Suprapubic skin (tissue), 4 donors: ENCODE measurements around the gene CASP14. TPM values are rescaled to one million over a fixed set of nuclear protein-coding genes. Genes with fewer than 3 reads are reported as not detected.
A peak's percentile ranks its signal among the peaks of the same experiment; 100 is the strongest.

ENCODE experiments used
- DNase-seq, 2 donors: peaks; one replicate each; pipeline ENCODE4 v3.0.0-alpha.2; 2019; ENCODE audit warnings: low spot score in 2 of 2
- H3K27ac ChIP-seq: fragments of 200-600 bp; sonication (generic); one replicate; pipeline ENCODE4 v1.5.1; 2019
- H3K27me3 ChIP-seq: fragments of 200-600 bp; sonication (generic); one replicate; pipeline ENCODE4 v1.5.1; 2019
- H3K36me3 ChIP-seq: fragments of 200-600 bp; sonication (generic); one replicate; pipeline ENCODE4 v1.5.1; 2019
- H3K4me1 ChIP-seq: fragments of 200-600 bp; sonication (generic); one replicate; pipeline ENCODE4 v1.5.1; 2019
- H3K4me3 ChIP-seq: fragments of 200-600 bp; sonication (generic); one replicate; pipeline ENCODE4 v1.5.1; 2019; ENCODE audit warnings: mild to moderate bottlenecking
- H3K9me3 ChIP-seq: fragments of 200-600 bp; sonication (generic); one replicate; pipeline ENCODE4 v1.5.1; 2019
- EP300 ChIP-seq: sonication (generic); formaldehyde crosslinking; IDR thresholded peaks from one replicate; pipeline ENCODE4 v1.6.1; 2017; ENCODE audit warnings: antibody characterized with exemption
- POLR2A ChIP-seq, 2 donors: fragments of 450-650 bp; IDR thresholded peaks; one replicate each; pipeline ENCODE4 v1.6.1; 2017; ENCODE audit warnings: antibody characterized with exemption in 2 of 2, mild to moderate bottlenecking in 2 of 2, moderate library complexity in 2 of 2
- POLR2AphosphoS5 ChIP-seq, 3 donors: sonication (generic); formaldehyde crosslinking; IDR thresholded peaks; one replicate each; pipeline ENCODE4 v1.6.1; 2017; ENCODE audit warnings: antibody characterized with exemption in 3 of 3
- WGBS: methylation state at CpG from one replicate; pipeline ENCODE4 v1.1.5; 2018; 5-methylcytosine and 5-hydroxymethylcytosine counted together
- total RNA-seq, 4 donors: library from RNA; depleted of rRNA; stranded (reverse); fragments of >200 nt; gene quantifications; one replicate each; pipeline ENCODE4 v1.1.0, GENCODE V29; 2016
- TF ChIP-seq, protein P1 (sequence below), 2 donors: fragments of 200-600 bp in 1 of 2; fragments of 450-650 bp in 1 of 2; sonication (generic) in 1 of 2; IDR thresholded peaks; one replicate each; pipeline ENCODE4 v1.5.1; 2016 to 2019; ENCODE audit warnings: antibody characterized with exemption in 2 of 2, mild to moderate bottlenecking in 1 of 2, moderate library complexity in 1 of 2

The CASP14 gene
- total RNA-seq, 4 donors from 2014 or later: 123 to 363 (median 254) TPM

DNA sequence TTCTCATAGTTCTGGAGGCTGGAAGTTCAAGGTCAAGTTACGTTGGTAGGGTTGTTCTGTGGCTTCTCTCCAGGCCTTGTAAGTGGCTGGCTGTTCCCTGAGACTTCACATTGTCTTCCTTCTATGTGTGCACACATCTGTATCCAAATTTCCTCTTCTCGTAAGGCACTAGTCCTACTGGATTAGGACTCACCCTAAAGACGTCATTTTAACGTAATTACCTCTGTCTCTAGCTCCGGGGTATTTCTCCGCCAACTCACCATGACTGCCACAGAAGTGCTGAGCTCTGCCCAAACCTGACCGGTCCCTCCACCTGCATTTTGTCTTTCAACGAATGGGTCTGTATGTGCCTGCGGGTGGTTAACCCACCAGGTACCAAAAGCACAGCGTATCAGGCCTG is 49.2 kb downstream of the CASP14 start:
- TF ChIP-seq, protein P1, sequence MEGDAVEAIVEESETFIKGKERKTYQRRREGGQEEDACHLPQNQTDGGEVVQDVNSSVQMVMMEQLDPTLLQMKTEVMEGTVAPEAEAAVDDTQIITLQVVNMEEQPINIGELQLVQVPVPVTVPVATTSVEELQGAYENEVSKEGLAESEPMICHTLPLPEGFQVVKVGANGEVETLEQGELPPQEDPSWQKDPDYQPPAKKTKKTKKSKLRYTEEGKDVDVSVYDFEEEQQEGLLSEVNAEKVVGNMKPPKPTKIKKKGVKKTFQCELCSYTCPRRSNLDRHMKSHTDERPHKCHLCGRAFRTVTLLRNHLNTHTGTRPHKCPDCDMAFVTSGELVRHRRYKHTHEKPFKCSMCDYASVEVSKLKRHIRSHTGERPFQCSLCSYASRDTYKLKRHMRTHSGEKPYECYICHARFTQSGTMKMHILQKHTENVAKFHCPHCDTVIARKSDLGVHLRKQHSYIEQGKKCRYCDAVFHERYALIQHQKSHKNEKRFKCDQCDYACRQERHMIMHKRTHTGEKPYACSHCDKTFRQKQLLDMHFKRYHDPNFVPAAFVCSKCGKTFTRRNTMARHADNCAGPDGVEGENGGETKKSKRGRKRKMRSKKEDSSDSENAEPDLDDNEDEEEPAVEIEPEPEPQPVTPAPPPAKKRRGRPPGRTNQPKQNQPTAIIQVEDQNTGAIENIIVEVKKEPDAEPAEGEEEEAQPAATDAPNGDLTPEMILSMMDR (IDR thresholded peaks at IDR 0.05): no peak
- TF ChIP-seq EP300: no peak
- TF ChIP-seq POLR2A (IDR thresholded peaks at IDR 0.05): no peak
- TF ChIP-seq POLR2AphosphoS5 (IDR thresholded peaks at IDR 0.05): no peak
- Histone ChIP-seq H3K4me1 (no peaks in the 10 kb centered on the region), H3K27ac (no peak overlapping the region), H3K4me3 (no peak overlapping the region), H3K36me3 (no peaks in the 10 kb centered on the region), H3K27me3 (no peaks in the 10 kb centered on the region), H3K9me3 (peaks cover 3% of the 10 kb centered on the region)
- 51% methylated on average over 10 of the region's 10 CpGs for WGBS
- no peak for DNase-seq

DNA sequence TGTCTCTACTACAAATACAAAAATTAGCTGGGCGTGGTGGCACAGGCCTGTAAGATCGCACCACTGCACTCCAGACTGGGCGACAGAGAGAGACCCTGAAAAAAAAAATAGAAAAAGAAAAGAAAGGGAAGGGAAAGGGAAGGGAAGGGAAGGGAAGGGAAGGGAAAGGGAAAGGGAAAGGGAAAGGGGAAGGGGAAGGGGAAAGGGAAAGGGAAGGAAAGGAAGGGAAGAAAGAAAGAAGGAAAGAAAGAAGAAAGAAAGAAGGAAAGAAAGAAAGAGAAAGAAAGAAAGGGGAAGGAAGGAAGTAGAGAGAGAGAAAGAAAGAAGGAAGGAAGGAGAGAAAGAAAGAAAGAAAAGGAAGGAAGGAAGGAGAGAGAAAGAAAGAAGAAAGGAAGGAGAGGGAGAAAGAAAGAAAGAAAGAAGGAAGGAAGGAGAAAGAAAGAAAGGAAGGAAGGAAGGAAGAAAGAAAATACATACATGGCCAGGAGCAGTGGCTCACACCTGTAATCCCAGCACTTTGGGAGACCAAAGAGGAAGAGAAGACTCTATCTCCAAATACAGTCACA is 49.8 kb downstream of the CASP14 start:
- Histone ChIP-seq H3K27me3 (no peaks in the 10 kb centered on the region), H3K27ac (no peak overlapping the region), H3K4me3 (no peak overlapping the region), H3K4me1 (no peaks in the 10 kb centered on the region), H3K9me3 (peaks cover 4% of the 10 kb centered on the region), H3K36me3 (no peaks in the 10 kb centered on the region)
- TF ChIP-seq POLR2AphosphoS5 (IDR thresholded peaks at IDR 0.05) (no peak), POLR2A (IDR thresholded peaks at IDR 0.05) (no peak), EP300 (no peak)
- TF ChIP-seq, protein P1 (IDR thresholded peaks at IDR 0.05): no peak
- 93% methylated on average over 3 of the region's 3 CpGs for WGBS
- DNase-seq: no peak

DNA sequence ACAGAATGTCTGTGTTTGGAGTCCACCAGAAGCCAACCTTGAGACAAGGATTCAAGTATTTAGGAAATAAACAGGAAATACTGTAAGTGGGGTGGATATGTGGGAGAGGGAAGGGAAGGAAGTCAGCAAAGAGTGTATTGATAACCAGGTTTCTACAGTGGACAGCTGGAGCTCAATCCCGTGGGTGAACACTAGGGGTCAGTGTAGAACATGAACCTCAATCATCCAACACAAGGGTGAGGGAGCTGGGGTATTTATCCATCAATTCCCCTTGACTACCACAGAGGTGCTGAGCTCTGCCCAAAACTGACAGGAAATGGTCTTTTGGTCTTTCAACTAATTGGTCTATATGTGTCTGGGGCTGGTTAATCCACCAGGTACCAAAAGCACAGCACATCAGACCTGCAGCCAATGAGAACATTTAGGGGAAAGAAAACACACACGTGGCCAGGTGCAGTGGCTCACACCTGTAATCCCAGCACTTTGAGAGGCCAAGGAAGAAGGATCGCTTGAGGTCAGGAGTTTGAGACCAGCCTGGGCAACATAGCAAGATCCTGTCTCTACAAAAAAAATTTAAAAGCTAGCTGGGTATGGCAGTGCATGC is 52.3 kb downstream of the CASP14 start:
- TF ChIP-seq EP300 (no peak), POLR2A (IDR thresholded peaks at IDR 0.05) (no peak)
- TF ChIP-seq, protein P1 (IDR thresholded peaks at IDR 0.05): peak; percentile 33 to 64
- H3K4me1 ChIP-seq: peaks cover 3% of the 10 kb centered on the region
- H3K27me3 ChIP-seq: no peaks in the 10 kb centered on the region
- no peak overlapping the region for H3K27ac ChIP-seq
- peaks cover 4% of the 10 kb centered on the region for H3K9me3 ChIP-seq
- DNase-seq: no peak
- no peaks in the 10 kb centered on the region for H3K36me3 ChIP-seq
- 76% methylated on average over 3 of the region's 3 CpGs for WGBS
- no peak overlapping the region for H3K4me3 ChIP-seq

DNA sequence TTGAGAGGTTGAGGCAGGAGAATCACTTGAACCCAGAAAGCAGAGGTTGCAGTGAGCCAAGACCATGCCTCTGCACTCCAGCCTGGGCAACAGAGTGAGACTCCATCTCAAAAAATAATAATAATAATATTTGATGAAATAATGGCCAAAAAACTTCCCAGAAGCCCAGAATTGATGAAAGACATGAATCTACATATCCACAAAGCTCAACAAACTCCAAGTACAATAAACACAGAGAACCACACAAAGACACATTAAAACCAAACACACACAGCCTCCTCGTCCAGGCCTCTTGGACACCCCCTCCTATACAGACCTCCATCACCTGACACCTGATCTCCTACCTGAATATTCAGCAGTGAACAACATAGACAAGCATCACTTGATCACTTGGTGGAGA is 54.7 kb downstream of the CASP14 start:
- 86% methylated on average over 1 of the region's 1 CpG for WGBS
- H3K9me3 ChIP-seq: peaks cover 4% of the 10 kb centered on the region

DNA sequence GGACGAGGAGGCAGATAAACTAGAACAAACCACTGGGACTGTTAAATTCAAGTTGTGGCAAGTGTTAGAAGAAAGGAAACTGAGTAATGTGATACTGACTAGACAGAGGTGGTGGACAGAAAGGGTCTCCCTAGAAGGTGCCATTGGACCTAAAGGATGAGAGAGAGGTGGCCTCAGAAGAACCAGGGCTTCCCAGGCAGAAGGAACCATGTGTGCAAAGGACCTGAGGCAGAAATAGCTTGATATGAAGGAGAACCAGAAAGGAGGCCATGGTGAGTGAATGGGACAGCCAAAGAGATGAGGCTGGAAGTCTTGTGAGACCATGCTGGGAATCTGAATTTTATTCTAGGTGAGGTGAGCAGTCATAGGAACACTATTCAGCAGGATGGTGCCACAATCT is 55.1 kb downstream of the CASP14 start:
- 76% methylated on average over 1 of the region's 1 CpG for WGBS

More for the DNA sequence above, 54.7 kb downstream of the CASP14 start:
- Histone ChIP-seq H3K27me3 (no peaks in the 10 kb centered on the region), H3K4me3 (no peak overlapping the region), H3K36me3 (no peaks in the 10 kb centered on the region), H3K4me1 (peaks cover 20% of the 10 kb centered on the region), H3K27ac (no peak overlapping the region)
- TF ChIP-seq POLR2A (IDR thresholded peaks at IDR 0.05) (no peak), POLR2AphosphoS5 (IDR thresholded peaks at IDR 0.05) (no peak), EP300 (no peak)
- TF ChIP-seq, protein P1 (IDR thresholded peaks at IDR 0.05): no peak
- no peak for DNase-seq

More for the DNA sequence above, 55.1 kb downstream of the CASP14 start:
- H3K4me3 ChIP-seq: no peak overlapping the region
- TF ChIP-seq POLR2AphosphoS5 (IDR thresholded peaks at IDR 0.05) (no peak), EP300 (no peak), POLR2A (IDR thresholded peaks at IDR 0.05) (no peak)
- TF ChIP-seq, protein P1 (IDR thresholded peaks at IDR 0.05): no peak
- H3K36me3 ChIP-seq: peaks cover 2% of the 10 kb centered on the region
- H3K27ac ChIP-seq: no peak overlapping the region
- H3K4me1 ChIP-seq: peaks cover 20% of the 10 kb centered on the region
- peaks cover 4% of the 10 kb centered on the region for H3K9me3 ChIP-seq
- DNase-seq: no peak
- no peaks in the 10 kb centered on the region for H3K27me3 ChIP-seq
